PC-3 (cell line): ENCODE measurements around the gene HOXB2. TPM values are rescaled to one million over a fixed set of nuclear protein-coding genes. Genes with fewer than 3 reads are reported as not detected.

Experiments
- ATAC-seq: fragments of 200-7000 bp; cut with Tn5 transposase; 2 replicates; pipeline ENCODE4 v1.9.1; 2020; ENCODE audit warnings: mild to moderate bottlenecking, moderate library complexity
- BruUV-seq: library from RNA; stranded (reverse); fragments of 400-500 nt; replicated peaks from 2 replicates; lab custom pipeline; 2021; lab: Mats Ljungman, UMichigan
- CTCF ChIA-PET: fragments of 300-600 bp; sonication (Branson Sonifier 250); formaldehyde crosslinking; loops from one replicate; lab custom pipeline; 2022; ENCODE audit warnings: antibody characterized with exemption; lab: Charles Lee
- POLR2A ChIA-PET: fragments of 300-600 bp; sonication (Branson Sonifier 250); formaldehyde crosslinking; loops from one replicate; lab custom pipeline; 2022; ENCODE audit warnings: antibody characterized with exemption; ENCODE audit not compliant: unreplicated experiment; lab: Charles Lee
- DNase-seq: peaks from one replicate; pipeline ENCODE4 v3.0.0-alpha.2; 2015
- H2AFZ ChIP-seq: fragments of 300-600 bp; sonication (generic); 2 replicates; pipeline ENCODE4 v1.6.0; 2016; ENCODE audit warnings: antibody characterized with exemption, low read length
- H3F3A ChIP-seq: fragments of 300-600 bp; sonication (generic); one replicate; pipeline ENCODE4 v1.6.0; 2017; ENCODE audit warnings: antibody characterized with exemption, low read length, control low read depth, mild to moderate bottlenecking; ENCODE audit not compliant: unreplicated experiment
- H3K27ac ChIP-seq: fragments of 300-600 bp; sonication (generic); 2 replicates; pipeline ENCODE4 v1.5.1; 2016; ENCODE audit warnings: mild to moderate bottlenecking, low read length
- H3K27me3 ChIP-seq: fragments of 300-600 bp; sonication (generic); 2 replicates; pipeline ENCODE4 v1.6.1; 2016; ENCODE audit warnings: low read length, mixed read lengths
- H3K36me3 ChIP-seq: fragments of 300-600 bp; sonication (generic); 2 replicates; pipeline ENCODE4 v1.6.1; 2016; ENCODE audit warnings: low read depth, mixed run types, low read length, mixed read lengths
- H3K4me1 ChIP-seq: fragments of 300-600 bp; sonication (generic); 2 replicates; pipeline ENCODE4 v1.5.1; 2016; ENCODE audit warnings: low read length; ENCODE audit not compliant: insufficient read depth
- H3K4me2 ChIP-seq: fragments of 300-600 bp; sonication (generic); 2 replicates; pipeline ENCODE4 v1.6.0; 2016; ENCODE audit warnings: low read length
- H3K4me3 ChIP-seq: fragments of 300-600 bp; sonication (generic); 2 replicates; pipeline ENCODE4 v1.5.1; 2016; ENCODE audit warnings: mild to moderate bottlenecking, low read length, mixed read lengths
- H3K79me2 ChIP-seq: fragments of 300-600 bp; sonication (generic); 2 replicates; pipeline ENCODE4 v1.6.1; 2017; ENCODE audit warnings: low read length, mixed read lengths
- H3K9ac ChIP-seq: fragments of 300-600 bp; sonication (generic); 2 replicates; pipeline ENCODE4 v1.6.0; 2016; ENCODE audit warnings: mild to moderate bottlenecking, low read length
- H3K9me2 ChIP-seq: fragments of 300-600 bp; sonication (generic); replicated peaks from 2 replicates; pipeline ENCODE4 v1.6.1; 2016; ENCODE audit warnings: mixed run types, low read length, mixed read lengths
- H3K9me3 ChIP-seq: fragments of 300-600 bp; sonication (generic); 2 replicates; pipeline ENCODE4 v1.6.1; 2016; ENCODE audit warnings: low read length, mixed read lengths
- H4K20me1 ChIP-seq: fragments of 300-600 bp; sonication (generic); 2 replicates; pipeline ENCODE4 v1.6.1; 2016; ENCODE audit warnings: low read length, mixed read lengths
- CTCF ChIP-seq: fragments of 300-600 bp; sonication (generic); conservative IDR thresholded peaks from 2 replicates; pipeline ENCODE4 v1.5.1; 2017; ENCODE audit warnings: antibody characterized with exemption, low read depth, mild to moderate bottlenecking, low read length
- EZH2 ChIP-seq: fragments of 300-600 bp; sonication (generic); IDR thresholded peaks from one replicate; pipeline ENCODE4 v1.6.1; 2017; ENCODE audit warnings: antibody characterized with exemption, mild to moderate bottlenecking, low read length; ENCODE audit not compliant: unreplicated experiment
- EZH2phosphoT487 ChIP-seq: fragments of 300-600 bp; sonication (generic); IDR thresholded peaks from 2 replicates; pipeline ENCODE4 v1.6.1; 2018; ENCODE audit warnings: mild to moderate bottlenecking, antibody characterized with exemption, low read length, borderline replicate concordance
- intact Hi-C: fragments of 100-400 bp; cut with micrococcal nuclease; formaldehyde crosslinking; loops from 2 replicates; pipeline ENCODE4 v1.9.0; 2023
- total RNA-seq: library from RNA; depleted of rRNA; stranded (reverse); fragments of >200 nt; gene quantifications from 2 replicates; pipeline ENCODE4 v1.2.3, GENCODE V29; 2014

HOXB2 gene
- total RNA-seq, 1 experiment from 2014 or later = 1.1 TPM

DNA sequence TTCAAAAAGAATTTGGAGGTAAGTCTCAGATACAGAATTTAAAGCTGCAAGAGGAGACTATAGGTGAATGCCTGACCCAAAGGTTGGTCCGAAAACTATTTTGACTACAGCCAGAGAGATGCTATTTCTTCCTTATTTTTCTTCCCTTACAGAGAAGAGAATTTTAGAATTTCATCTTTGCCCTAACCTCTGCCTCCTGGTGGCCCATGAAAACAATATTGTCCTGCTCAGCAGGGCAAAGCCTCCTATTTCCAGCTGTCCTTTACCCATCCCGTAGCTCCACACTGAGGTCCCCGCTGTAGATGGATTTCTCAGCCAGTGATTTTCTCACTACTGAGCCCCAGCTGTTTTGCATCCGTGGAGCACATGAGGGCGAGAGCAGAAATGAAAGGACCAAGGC lies 38.7 kb downstream of the HOXB2 start:
- Histone ChIP-seq H3K27me3 (no peaks in the 10 kb centered on the region), H3K27ac (peak overlapping the region; percentile 88), H3K9me2 (no peaks in the 10 kb centered on the region), H3K79me2 (no peaks in the 10 kb centered on the region), H3K36me3 (no peaks in the 10 kb centered on the region), H3F3A (no peaks in the 10 kb centered on the region), H3K4me1 (peaks cover 40% of the 10 kb centered on the region), H3K4me3 (no peak overlapping the region), H3K9me3 (no peaks in the 10 kb centered on the region), H4K20me1 (no peaks in the 10 kb centered on the region), H3K4me2 (peak overlapping the region; percentile 9; the same call in 1 of the 2 replicates), H3K9ac (no peak overlapping the region; the same call in 1 of the 2 replicates), H2AFZ (no peak overlapping the region)
- no TSS peak for BruUV-seq
- ATAC-seq (peak; percentile 3; the same call in 1 of the 2 replicates), DNase-seq (no peak)
- ChIA-PET POLR2A (interaction anchor here (0.6 kb wide), 3 partner anchors 120 to 187 kb away, joined by 3 to 20 read pairs (median 4); partner anchors contain the start of gene HOXB9), CTCF (interaction anchor here (0.5 to 1.3 kb wide), 6 partner anchors 9 to 244 kb away, joined by 3 to 8 read pairs (median 3); no protein-coding TSS in a partner anchor)
- TF ChIP-seq CTCF (peak; percentile 51), EZH2 (no peak), EZH2phosphoT487 (no peak)
- intact Hi-C loops = no loop called here

GRCh38 chr17:48505788-48506187 lies 39.1 kb downstream of the HOXB2 start:
- no TSS peak for BruUV-seq

More at GRCh38 chr17:48505788-48506187, 39.1 kb downstream of the HOXB2 start:
- DNase-seq = peak; percentile 99
- Histone ChIP-seq H3F3A (no peaks in the 10 kb centered on the region), H3K9ac (peak overlapping the region; percentile 54; the same call in 1 of the 2 replicates), H3K9me3 (no peaks in the 10 kb centered on the region), H2AFZ (no peak overlapping the region), H3K9me2 (no peaks in the 10 kb centered on the region), H3K36me3 (no peaks in the 10 kb centered on the region), H3K27me3 (no peaks in the 10 kb centered on the region), H3K4me1 (peaks cover 41% of the 10 kb centered on the region), H3K79me2 (no peaks in the 10 kb centered on the region), H4K20me1 (no peaks in the 10 kb centered on the region), H3K27ac (peak overlapping the region; percentile 88), H3K4me2 (peak overlapping the region; percentile 63), H3K4me3 (no peak overlapping the region)
- intact Hi-C loops = loop anchor here (1.0 kb wide), 1 partner anchor 8 kb away; no protein-coding TSS in a partner anchor
- ChIA-PET CTCF (interaction anchor here (0.6 to 1.3 kb wide), 9 partner anchors 9 to 363 kb away, joined by 3 to 10 read pairs (median 4); no protein-coding TSS in a partner anchor), POLR2A (interaction anchor here (0.6 kb wide), 2 partner anchors 120 to 186 kb away, joined by 3 to 4 read pairs; partner anchors contain the start of gene HOXB9)
- peak; percentile 97 for ATAC-seq
- TF ChIP-seq EZH2phosphoT487 (no peak), CTCF (no peak), EZH2 (no peak)
